ENCODE results near the gene NUP133.
"Not testable (repeated sequence)": the region's sequence is repeated elsewhere in the genome, so short reads cannot be mapped to it uniquely, and the experiment has no call there.

NUP133 gene

GRCh38 chr1:229537894-229538293 lies 29.8 kb upstream of the NUP133 start:
- peaks cover 56% of the 10 kb centered on the region for H3K36me3 ChIP-seq (ENCODE audit: insufficient read depth, low read length)

DNA sequence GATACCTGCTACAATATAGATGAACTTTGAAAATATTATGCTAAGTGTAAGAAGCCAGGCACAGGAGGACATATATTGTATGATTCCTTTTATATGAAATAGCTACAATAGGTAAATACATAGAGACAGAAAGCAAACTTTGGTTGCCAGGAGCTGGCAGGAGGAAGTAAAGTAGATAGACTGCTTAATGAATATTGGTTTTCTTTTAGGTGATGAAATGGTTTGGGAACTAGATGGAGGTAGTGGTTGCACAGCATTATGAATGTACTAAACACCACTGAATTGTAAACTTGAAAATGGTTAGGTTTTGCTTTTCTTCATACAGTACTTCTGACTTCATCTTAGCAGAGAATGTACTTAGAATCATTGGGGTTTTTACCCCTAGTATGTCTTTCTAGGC lies 28.8 kb upstream of the NUP133 start:
- Histone ChIP-seq H3K36me3 (ENCODE audit: insufficient read depth, low read length) (peaks cover 50% of the 10 kb centered on the region), H3K9ac (ENCODE audit: low read length) (no peak overlapping the region), H3K27ac (ENCODE audit: low read depth, low read length) (no peak overlapping the region), H3K4me3 (ENCODE audit: low read depth in 1 of 2, low read length in 2 of 2) (no peak overlapping the region), H3K4me1 (ENCODE audit: insufficient read depth, low read length) (no peaks in the 10 kb centered on the region), H3K27me3 (ENCODE audit: control insufficient read depth in 1 of 2, insufficient read depth in 2 of 2, low read length in 2 of 2) (no peaks in the 10 kb centered on the region), H3K9me3 (ENCODE audit: low read length) (no peaks in the 10 kb centered on the region)

More at GRCh38 chr1:229537894-229538293, 29.8 kb upstream of the NUP133 start:
- H3K27ac ChIP-seq (ENCODE audit: low read depth, low read length), result no peak overlapping the region
- H3K4me3 ChIP-seq (ENCODE audit: low read depth in 1 of 2, low read length in 2 of 2), result no peak overlapping the region
- no peak overlapping the region for H3K9ac ChIP-seq (ENCODE audit: low read length)
- no peaks in the 10 kb centered on the region for H3K27me3 ChIP-seq (ENCODE audit: control insufficient read depth in 1 of 2, insufficient read depth in 2 of 2, low read length in 2 of 2)
- no peaks in the 10 kb centered on the region for H3K9me3 ChIP-seq (ENCODE audit: low read length)
- H3K4me1 ChIP-seq (ENCODE audit: insufficient read depth, low read length), result no peaks in the 10 kb centered on the region

DNA sequence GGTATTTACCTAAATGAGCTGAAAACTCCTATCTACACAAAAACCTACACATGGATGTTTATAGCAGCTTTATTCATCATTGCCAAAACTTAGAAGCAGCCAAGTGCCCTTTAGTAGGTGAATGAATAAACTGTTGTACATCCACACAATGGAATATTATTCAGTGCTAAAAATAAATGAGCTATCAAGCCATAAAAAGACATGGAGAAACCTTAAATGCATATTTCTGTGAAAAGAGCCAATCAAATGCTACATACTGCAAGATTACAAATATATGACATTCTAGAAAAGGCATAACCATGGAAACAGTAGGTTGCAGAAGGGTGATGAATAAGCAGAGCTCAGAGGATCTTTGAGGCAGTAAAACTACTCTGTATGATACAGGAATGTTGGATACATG lies 27.1 kb upstream of the NUP133 start:
- no peaks in the 10 kb centered on the region for H3K27me3 ChIP-seq (ENCODE audit: control insufficient read depth in 1 of 2, insufficient read depth in 2 of 2, low read length in 2 of 2)
- no peaks in the 10 kb centered on the region for H3K4me1 ChIP-seq (ENCODE audit: insufficient read depth, low read length)
- no peak overlapping the region for H3K27ac ChIP-seq (ENCODE audit: low read depth, low read length)
- H3K9ac ChIP-seq (ENCODE audit: low read length), result no peak overlapping the region
- H3K4me3 ChIP-seq (ENCODE audit: low read depth in 1 of 2, low read length in 2 of 2), result no peak overlapping the region
- no peaks in the 10 kb centered on the region for H3K9me3 ChIP-seq (ENCODE audit: low read length)
- peaks cover 55% of the 10 kb centered on the region for H3K36me3 ChIP-seq (ENCODE audit: insufficient read depth, low read length)

DNA sequence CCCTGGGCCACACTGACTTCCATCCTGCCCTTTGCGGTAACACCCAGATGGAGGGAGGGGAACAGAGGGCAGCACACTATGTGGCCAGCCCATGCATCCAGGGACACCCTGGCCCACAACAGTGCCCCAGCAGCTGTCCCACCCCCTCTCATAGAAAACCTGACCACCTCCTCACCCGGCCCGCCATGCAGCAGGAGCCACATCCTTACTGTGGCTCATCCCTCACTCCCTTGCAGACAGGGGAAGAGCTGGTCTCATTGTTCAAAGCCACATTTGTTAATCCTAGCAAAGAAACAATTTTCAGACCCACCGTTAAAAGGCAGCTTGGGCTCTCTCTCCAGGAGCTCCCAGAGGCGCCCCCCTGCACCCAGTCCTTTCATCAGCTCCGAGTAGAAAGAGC lies 23.2 kb upstream of the NUP133 start:
- Histone ChIP-seq H3K9ac (ENCODE audit: low read length) (no peak overlapping the region), H3K27ac (ENCODE audit: low read depth, low read length) (no peak overlapping the region), H3K9me3 (ENCODE audit: low read length) (no peaks in the 10 kb centered on the region), H3K36me3 (ENCODE audit: insufficient read depth, low read length) (peaks cover 56% of the 10 kb centered on the region), H3K27me3 (ENCODE audit: control insufficient read depth in 1 of 2, insufficient read depth in 2 of 2, low read length in 2 of 2) (no peaks in the 10 kb centered on the region), H3K4me3 (ENCODE audit: low read depth in 1 of 2, low read length in 2 of 2) (no peak overlapping the region), H3K4me1 (ENCODE audit: insufficient read depth, low read length) (no peaks in the 10 kb centered on the region)

GRCh38 chr1:229529639-229530038 lies 21.5 kb upstream of the NUP133 start:
- H3K9me3 ChIP-seq (ENCODE audit: low read length), result no peaks in the 10 kb centered on the region
- no peak overlapping the region for H3K9ac ChIP-seq (ENCODE audit: low read length)
- H3K4me3 ChIP-seq (ENCODE audit: low read depth in 1 of 2, low read length in 2 of 2), result no peak overlapping the region
- H3K4me1 ChIP-seq (ENCODE audit: insufficient read depth, low read length), result no peaks in the 10 kb centered on the region
- H3K27me3 ChIP-seq (ENCODE audit: control insufficient read depth in 1 of 2, insufficient read depth in 2 of 2, low read length in 2 of 2), result no peaks in the 10 kb centered on the region
- H3K36me3 ChIP-seq (ENCODE audit: insufficient read depth, low read length), result peaks cover 61% of the 10 kb centered on the region
- H3K27ac ChIP-seq (ENCODE audit: low read depth, low read length), result no peak overlapping the region

- no peak overlapping the region for H3K9ac ChIP-seq (ENCODE audit: low read length)
- no peaks in the 10 kb centered on the region for H3K27me3 ChIP-seq (ENCODE audit: control insufficient read depth in 1 of 2, insufficient read depth in 2 of 2, low read length in 2 of 2)
- no peak overlapping the region for H3K27ac ChIP-seq (ENCODE audit: low read depth, low read length)
- H3K4me3 ChIP-seq (ENCODE audit: low read depth in 1 of 2, low read length in 2 of 2), result no peak overlapping the region
- no peaks in the 10 kb centered on the region for H3K9me3 ChIP-seq (ENCODE audit: low read length)
- H3K36me3 ChIP-seq (ENCODE audit: insufficient read depth, low read length), result peaks cover 60% of the 10 kb centered on the region
- H3K4me1 ChIP-seq (ENCODE audit: insufficient read depth, low read length), result peaks cover 10% of the 10 kb centered on the region
These were observed 18.6 kb upstream of the NUP133 start for GRCh38 chr1:229526695-229527094.

DNA sequence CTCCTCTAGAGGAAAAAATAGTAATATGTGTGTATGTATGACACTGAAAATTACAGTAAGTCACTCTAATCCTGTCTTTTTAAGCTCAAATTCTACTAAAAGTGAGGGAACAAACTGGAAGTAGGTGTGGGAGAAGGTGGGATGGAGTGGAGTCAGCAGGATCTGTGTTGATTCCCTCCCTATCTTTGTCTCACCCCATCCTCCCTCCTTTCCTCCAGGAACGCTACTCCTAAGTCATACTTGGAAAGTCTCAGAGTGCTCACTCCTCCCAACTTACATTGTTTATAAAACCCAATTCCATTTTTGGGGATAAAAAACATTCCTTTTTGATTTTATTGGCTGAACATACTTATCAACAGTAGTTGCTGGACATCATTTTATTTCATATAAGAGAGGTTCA lies 14.9 kb upstream of the NUP133 start:
- peaks cover 10% of the 10 kb centered on the region for H3K4me1 ChIP-seq (ENCODE audit: insufficient read depth, low read length)
- no peaks in the 10 kb centered on the region for H3K27me3 ChIP-seq (ENCODE audit: control insufficient read depth in 1 of 2, insufficient read depth in 2 of 2, low read length in 2 of 2)
- H3K4me3 ChIP-seq (ENCODE audit: low read depth in 1 of 2, low read length in 2 of 2), result no peak overlapping the region
- no peak overlapping the region for H3K9ac ChIP-seq (ENCODE audit: low read length)
- H3K36me3 ChIP-seq (ENCODE audit: insufficient read depth, low read length), result peaks cover 36% of the 10 kb centered on the region
- no peak overlapping the region for H3K27ac ChIP-seq (ENCODE audit: low read depth, low read length)
- no peaks in the 10 kb centered on the region for H3K9me3 ChIP-seq (ENCODE audit: low read length)

GRCh38 chr1:229514578-229515275 lies 6.6 kb upstream of the NUP133 start:
- Histone ChIP-seq H3K9me3 (ENCODE audit: low read length) (no peaks in the 10 kb centered on the region), H3K36me3 (ENCODE audit: insufficient read depth, low read length) (no peaks in the 10 kb centered on the region), H3K9ac (ENCODE audit: low read length) (no peak overlapping the region), H3K4me1 (ENCODE audit: insufficient read depth, low read length) (peaks cover 4% of the 10 kb centered on the region), H3K27ac (ENCODE audit: low read depth, low read length) (no peak overlapping the region), H3K27me3 (ENCODE audit: control insufficient read depth in 1 of 2, insufficient read depth in 2 of 2, low read length in 2 of 2) (no peaks in the 10 kb centered on the region), H3K4me3 (ENCODE audit: low read depth in 1 of 2, low read length in 2 of 2) (no peak overlapping the region)

DNA sequence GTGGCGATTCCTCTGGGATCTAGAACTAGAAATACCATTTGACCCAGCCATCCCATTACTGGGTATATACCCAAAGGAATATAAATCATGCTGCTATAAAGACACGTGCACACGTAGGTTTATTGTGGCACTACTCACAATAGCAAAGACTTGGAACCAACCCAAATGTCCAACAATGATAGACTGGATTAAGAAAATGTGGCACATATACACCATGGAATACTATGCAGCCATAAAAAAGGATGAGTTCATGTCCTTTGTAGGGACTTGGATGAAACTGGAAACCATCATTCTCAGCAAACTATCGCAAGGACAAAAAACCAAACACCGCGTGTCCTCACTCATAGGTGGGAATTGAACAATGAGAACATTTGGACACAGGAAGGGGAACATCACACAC lies 3.5 kb upstream of the NUP133 start:
- H3K27me3 ChIP-seq (ENCODE audit: control insufficient read depth in 1 of 2, insufficient read depth in 2 of 2, low read length in 2 of 2); H3K9me3 ChIP-seq (ENCODE audit: low read length); H3K36me3 ChIP-seq (ENCODE audit: insufficient read depth, low read length); H3K27ac ChIP-seq (ENCODE audit: low read depth, low read length); H3K4me3 ChIP-seq (ENCODE audit: low read depth in 1 of 2, low read length in 2 of 2); H3K9ac ChIP-seq (ENCODE audit: low read length): not testable (repeated sequence)
- H3K4me1 ChIP-seq (ENCODE audit: insufficient read depth, low read length), result peaks cover 21% of the 10 kb centered on the region

DNA sequence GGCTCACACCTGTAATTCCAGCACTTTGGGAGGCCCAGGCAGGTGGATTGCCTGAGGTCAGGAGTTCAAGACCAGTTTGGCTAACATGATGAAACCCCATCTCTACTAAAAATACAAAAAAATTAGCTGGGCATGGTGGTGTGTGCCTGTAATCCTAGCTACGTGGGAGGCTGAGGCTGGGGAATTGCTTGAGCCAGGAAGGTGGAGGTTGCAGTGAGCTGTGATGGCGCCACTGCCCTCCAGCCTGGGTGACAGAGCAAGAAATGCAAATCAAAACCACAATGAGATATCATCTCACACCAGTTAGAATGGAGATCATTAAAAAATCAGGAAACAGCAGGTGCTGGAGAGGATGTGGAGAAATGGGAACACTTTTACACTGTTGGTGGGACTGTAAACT lies 3.1 kb upstream of the NUP133 start:
- H3K4me1 ChIP-seq (ENCODE audit: insufficient read depth, low read length), result peaks cover 23% of the 10 kb centered on the region
- H3K9me3 ChIP-seq (ENCODE audit: low read length); H3K27ac ChIP-seq (ENCODE audit: low read depth, low read length); H3K4me3 ChIP-seq (ENCODE audit: low read depth in 1 of 2, low read length in 2 of 2); H3K9ac ChIP-seq (ENCODE audit: low read length); H3K27me3 ChIP-seq (ENCODE audit: control insufficient read depth in 1 of 2, insufficient read depth in 2 of 2, low read length in 2 of 2); H3K36me3 ChIP-seq (ENCODE audit: insufficient read depth, low read length): not testable (repeated sequence)

GRCh38 chr1:229509576-229509975 lies 1.4 kb upstream of the NUP133 start:
- H3K27ac ChIP-seq (ENCODE audit: low read depth, low read length), result no peak overlapping the region

DNA sequence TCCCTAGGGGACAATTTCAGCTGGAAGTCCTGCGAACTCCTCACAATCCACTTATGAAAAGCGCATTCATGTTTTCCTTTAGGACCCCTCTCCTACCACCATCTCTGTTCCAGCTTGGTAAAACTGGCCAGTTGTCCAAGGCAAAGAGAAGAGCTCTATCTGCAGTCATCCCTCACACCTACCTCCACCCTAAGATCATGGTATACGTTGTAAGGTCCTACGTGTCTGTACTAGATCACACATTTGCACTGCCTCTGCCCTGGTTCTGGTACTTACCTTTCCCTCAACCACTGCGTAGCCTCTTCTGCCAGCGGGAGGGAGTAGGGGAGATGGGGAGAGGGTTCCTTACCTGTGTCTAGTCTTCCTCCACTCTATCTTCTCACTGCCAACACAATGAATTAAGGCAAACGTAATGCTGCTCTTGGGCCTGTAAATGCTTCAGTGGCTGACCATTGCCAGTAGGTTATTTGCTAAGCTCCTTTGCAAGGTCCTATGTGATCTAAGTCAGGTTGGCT lies 739 bp upstream of the NUP133 start:
- Histone ChIP-seq H3K27ac (ENCODE audit: low read depth, low read length) (peak overlapping the region; percentile 99), H3K27me3 (ENCODE audit: control insufficient read depth in 1 of 2, insufficient read depth in 2 of 2, low read length in 2 of 2) (no peaks in the 10 kb centered on the region), H3K36me3 (ENCODE audit: insufficient read depth, low read length) (no peaks in the 10 kb centered on the region), H3K9ac (ENCODE audit: low read length) (peak overlapping the region; percentile 99), H3K4me1 (ENCODE audit: insufficient read depth, low read length) (peaks cover 19% of the 10 kb centered on the region), H3K4me3 (ENCODE audit: low read depth in 1 of 2, low read length in 2 of 2) (peak overlapping the region; percentile 94 to 98), H3K9me3 (ENCODE audit: low read length) (no peaks in the 10 kb centered on the region)

More at GRCh38 chr1:229509576-229509975, 1.4 kb upstream of the NUP133 start:
- no peaks in the 10 kb centered on the region for H3K9me3 ChIP-seq (ENCODE audit: low read length)
- peaks cover 22% of the 10 kb centered on the region for H3K4me1 ChIP-seq (ENCODE audit: insufficient read depth, low read length)
- H3K9ac ChIP-seq (ENCODE audit: low read length), result no peak overlapping the region
- no peaks in the 10 kb centered on the region for H3K27me3 ChIP-seq (ENCODE audit: control insufficient read depth in 1 of 2, insufficient read depth in 2 of 2, low read length in 2 of 2)
- H3K4me3 ChIP-seq (ENCODE audit: low read depth in 1 of 2, low read length in 2 of 2), result no peak overlapping the region
- H3K36me3 ChIP-seq (ENCODE audit: insufficient read depth, low read length), result no peaks in the 10 kb centered on the region
